ENCODE data around the gene TNFSF13B.

TNFSF13B gene

DNA sequence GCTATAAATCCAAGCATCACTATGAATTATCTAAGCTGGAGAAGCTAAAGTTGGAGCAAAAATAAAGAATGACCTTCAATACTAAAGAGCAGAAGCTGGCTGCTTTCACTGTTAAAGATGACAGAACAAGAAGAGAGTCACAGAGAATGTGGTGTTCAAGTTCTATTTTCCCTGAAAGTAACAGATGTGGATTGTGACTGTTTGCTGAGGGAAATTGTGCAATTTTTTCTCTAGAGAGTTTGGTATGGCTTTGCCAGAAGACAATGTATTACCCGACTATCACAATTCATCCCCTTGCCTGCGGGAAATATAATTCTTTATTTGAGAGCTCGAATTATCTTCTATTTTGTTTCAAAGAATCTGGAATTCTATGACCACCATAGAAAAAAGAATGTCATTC is 83.1 kb downstream of the TNFSF13B start:
- no peak for FAIRE-seq

GRCh38 chr13:108357228-108357627 is 87.7 kb downstream of the TNFSF13B start:
- FAIRE-seq = peak; percentile 21
